Astrocyte (in vitro differentiated cells and primary cell): Measurements from ENCODE around the gene ODF4.

Source experiments
- EZH2 ChIP-seq: IDR thresholded peaks from 2 replicates; pipeline ENCODE4 v1.6.1; 2012; ENCODE audit warnings: mild to moderate bottlenecking, low read length, inconsistent platforms; ENCODE audit not compliant: insufficient read depth
- TF ChIP-seq, protein P1 (sequence below): IDR thresholded peaks from 2 replicates; pipeline ENCODE4 v1.5.1; 2011; ENCODE audit warnings: low read depth, mild to moderate bottlenecking, inconsistent platforms, low read length, moderate library complexity; ENCODE audit not compliant: insufficient read depth

GRCh38 chr17:8337802-8338752 lies 1.6 kb upstream of the ODF4 start:
- TF ChIP-seq, protein P1, sequence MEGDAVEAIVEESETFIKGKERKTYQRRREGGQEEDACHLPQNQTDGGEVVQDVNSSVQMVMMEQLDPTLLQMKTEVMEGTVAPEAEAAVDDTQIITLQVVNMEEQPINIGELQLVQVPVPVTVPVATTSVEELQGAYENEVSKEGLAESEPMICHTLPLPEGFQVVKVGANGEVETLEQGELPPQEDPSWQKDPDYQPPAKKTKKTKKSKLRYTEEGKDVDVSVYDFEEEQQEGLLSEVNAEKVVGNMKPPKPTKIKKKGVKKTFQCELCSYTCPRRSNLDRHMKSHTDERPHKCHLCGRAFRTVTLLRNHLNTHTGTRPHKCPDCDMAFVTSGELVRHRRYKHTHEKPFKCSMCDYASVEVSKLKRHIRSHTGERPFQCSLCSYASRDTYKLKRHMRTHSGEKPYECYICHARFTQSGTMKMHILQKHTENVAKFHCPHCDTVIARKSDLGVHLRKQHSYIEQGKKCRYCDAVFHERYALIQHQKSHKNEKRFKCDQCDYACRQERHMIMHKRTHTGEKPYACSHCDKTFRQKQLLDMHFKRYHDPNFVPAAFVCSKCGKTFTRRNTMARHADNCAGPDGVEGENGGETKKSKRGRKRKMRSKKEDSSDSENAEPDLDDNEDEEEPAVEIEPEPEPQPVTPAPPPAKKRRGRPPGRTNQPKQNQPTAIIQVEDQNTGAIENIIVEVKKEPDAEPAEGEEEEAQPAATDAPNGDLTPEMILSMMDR, result no peak
- no peak for TF ChIP-seq EZH2
